Pons (tissue), 1 donor: ENCODE measurements around the gene OSCP1.

Source experiments
- DNase-seq: peaks from one replicate; pipeline ENCODE4 v3.0.0-alpha.2; 2016; ENCODE audit warnings: low spot score

The OSCP1 gene

DNA sequence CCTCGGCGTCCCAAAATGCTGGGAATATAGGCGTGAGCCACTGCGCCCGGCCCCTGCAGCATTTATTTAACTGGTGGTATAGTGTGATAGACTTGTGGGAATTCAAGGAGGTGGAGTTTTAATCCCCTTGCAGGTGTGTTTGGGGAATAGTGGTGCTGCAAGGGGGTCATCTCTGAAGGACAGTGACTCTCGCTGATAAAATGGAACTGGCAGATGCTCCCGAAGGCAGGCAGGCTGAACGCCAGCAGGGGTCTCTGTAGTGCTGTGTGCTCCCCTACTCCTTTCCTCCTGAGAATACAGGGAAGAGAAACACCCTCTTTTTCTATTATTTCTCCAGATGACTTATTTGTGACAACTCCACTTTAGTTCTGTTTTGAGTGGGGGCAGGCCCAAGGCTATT is 4.0 kb downstream of the OSCP1 start:
- DNase-seq, result peak; percentile 28

DNA sequence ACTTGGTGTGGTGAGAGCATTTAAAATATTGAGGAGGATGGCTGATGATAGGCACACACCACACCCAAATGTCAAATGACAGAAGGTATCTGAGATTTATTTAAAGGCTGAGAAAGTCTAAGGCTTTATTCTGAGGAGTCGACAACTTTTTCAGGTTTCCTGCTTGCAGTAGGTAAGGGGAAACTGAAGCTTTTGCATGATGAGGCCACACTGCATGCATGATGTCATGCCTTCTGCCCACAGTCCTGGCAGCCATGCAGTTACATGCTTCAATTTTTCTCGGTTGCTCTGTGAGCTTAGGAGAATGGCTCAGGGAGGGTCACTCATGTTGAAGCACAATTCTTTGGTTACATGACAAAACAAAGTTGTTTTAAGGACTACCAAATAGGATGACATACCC is 7.0 kb downstream of the OSCP1 start:
- no peak for DNase-seq

DNA sequence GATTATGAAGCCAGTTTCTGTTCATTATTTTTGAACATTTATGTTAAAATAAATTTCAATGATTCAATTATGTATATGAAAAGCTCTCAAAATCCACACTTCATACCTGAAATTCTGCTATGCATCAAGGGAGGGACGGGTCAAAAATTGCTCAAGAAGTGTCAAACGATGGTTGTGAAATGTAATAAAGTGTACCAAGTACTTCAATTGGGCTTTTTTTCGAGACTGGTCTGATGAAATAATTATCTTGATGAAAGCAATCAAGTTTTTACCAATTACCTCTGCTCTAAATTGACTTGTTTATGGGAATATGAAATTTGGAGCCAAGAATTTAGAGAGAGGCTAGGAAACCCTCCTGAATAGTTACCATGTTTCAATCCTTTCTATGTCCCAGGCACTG is 7.9 kb downstream of the OSCP1 start:
- DNase-seq, result no peak

DNA sequence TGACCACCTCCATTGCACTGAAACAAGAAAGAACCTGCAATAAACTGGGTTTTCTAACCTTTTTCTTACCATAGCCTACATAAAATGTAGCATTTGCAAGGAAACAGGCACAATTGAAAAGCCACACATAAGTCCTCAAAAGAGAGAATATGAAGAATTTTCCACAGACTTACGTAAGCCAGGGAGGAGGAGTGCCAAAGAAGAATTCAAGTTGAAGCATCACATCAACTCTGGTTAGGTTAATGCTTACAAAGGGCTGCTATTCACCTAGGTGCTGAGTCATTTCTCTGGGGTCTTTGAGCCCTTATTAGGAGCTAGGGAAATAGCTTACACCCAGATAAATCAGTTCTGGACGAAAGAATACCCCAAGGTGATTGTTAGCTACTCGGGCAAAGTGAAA is 9.6 kb downstream of the OSCP1 start:
- no peak for DNase-seq

DNA sequence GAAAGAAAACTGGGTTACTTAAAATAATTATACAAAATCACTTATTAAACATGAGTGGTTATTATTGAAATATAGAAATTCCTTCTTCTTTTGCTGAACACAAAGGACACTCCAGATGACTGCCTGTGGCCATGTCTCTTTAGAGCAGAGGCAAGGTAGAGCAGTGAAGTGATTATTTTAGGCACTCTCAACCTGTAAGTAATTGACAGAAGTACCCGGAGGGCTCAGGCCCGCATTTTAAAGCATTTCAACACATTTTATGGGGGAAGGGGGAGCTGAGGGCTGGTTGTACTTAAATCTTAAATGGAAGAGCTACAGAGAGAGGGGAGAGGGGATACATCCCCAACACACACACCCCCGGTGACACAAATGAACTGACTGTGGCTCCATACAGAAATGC is 10.2 kb downstream of the OSCP1 start:
- no peak for DNase-seq

DNA sequence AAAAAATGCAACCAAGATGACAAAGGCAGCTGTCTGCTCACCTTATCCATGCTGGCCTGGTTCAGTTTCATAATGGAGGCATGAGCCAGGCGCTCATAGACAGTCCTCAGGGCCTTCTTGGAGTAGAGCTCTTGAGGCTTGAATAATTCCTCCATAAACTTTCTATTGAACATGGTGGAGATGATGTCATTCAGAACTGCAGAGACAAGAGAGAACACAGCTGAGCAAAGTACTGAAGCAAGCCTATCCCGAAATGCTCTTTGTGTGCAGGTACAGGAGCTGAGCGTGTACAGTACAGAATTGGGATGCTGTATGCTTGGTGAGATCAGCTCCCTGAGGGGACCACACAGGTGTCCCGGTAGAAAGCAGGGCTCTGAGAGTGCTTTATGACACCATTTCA is 11.5 kb downstream of the OSCP1 start:
- DNase-seq, result no peak

DNA sequence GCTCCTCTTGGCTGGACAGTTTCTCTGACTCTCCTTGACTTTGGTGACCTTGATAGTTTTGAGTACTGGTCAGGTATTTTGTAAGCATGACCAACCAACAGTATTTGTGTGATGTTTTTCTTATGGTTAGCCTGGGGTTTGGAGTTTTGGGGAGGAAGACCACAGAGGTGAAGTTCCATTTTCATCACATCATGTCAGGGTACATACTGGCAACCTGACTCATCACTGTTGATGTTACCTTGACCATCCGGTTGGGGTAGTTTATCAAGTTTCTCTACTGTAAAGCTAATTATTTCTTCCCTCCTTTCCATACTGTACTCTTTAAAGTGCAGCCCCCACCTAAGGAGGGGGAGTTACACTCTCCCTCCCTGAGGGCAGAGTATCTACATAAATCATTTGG is 13.4 kb downstream of the OSCP1 start:
- no peak for DNase-seq

DNA sequence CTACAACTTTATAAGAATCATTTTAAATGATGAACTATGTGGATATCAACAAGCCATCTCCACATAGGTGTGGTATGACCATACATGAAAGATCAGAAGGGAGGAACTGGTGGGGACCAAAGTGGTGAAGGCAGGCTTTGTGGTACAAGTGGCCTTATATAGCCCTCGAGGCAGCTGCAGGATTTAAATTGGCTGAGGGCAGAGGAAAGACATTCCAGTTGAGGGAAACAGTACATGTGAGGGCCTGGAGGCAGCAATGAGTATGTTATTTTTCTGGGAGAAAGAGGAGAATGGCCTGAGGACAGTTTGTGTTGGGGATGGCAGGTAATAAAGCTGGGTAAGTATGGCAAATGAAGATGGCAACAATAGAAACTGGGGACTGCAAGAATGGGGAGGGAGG is 17.1 kb downstream of the OSCP1 start:
- DNase-seq, result no peak

DNA sequence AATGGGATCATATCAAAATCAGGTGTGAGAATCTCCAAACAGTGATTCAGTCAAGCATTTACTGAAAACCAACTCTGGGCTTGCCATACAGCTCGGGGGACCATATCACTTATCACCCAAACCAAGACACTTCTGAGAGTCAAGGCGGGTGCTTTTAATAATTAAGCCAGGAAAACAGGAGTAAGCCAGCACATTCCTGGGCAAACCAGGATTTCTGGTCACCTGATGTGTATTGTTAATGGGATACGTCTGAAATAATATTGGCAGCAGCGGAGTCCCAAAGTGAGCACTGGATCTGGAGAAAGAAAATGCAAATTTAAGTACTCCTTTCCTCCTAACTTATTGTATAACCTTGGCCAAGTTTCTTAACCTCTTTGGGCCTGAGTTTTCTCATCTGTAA is 17.6 kb downstream of the OSCP1 start:
- no peak for DNase-seq

DNA sequence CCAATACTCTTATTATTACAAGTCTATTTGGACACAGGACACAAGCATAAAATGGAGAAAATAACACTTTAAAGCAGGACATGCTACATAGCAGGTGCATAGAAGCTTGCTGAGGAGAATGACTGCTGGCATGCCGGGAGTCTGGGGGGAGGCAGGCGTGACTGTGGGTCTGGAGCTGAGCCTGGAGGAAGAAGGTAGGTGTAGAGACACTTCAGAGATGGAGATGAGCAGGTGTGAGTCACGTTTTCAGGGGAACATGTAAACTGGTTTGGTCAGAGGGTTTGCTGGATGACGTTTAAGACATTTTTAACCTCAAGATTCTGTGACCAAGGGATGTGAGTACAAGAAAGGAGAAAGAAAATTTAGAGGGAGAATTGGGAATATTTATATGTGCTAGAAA is 24.5 kb downstream of the OSCP1 start:
- no peak for DNase-seq

DNA sequence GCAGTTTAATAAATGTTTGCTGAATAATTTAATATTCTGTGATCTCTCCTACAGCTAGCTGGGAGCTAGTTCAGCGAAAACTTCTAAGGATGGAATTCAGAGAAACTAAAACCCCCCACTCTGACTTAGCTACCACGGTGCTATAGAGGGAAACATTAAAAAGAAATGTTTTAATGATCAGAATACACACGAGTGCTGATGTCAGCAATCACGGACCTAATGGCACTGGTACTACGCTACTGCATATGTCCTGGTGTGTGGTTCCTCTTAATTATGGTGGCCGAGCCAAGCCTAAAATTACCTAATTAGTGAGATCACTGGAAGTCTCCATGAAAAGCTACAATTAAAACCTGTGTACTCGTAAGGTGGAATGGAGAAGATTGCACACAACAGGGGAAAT is 28.6 kb downstream of the OSCP1 start:
- DNase-seq, result no peak

DNA sequence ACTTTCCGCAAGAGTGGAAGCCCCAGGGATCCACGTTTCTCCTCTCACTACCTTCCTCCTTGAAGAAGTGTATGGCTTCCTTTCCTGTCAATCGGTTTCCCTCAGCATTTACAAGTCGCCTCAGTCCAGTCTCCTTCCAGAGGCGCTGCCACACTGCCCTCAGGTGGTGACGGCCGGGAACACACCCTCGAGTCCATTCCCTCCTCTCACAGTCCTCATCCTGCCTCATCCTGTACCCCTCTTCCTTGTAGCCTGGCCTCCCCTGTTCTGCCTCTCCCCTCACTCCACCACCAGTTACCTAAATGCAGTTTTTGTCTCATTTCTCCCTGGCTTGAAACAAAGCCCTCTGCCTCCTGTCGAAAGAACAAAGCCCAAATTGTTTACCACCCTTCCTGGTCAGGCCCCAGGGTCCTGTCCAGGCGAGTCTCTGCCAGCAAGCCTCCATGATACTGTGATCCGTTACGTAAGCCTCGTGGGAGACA is 29.4 kb downstream of the OSCP1 start:
- peak; percentile 86 for DNase-seq

DNA sequence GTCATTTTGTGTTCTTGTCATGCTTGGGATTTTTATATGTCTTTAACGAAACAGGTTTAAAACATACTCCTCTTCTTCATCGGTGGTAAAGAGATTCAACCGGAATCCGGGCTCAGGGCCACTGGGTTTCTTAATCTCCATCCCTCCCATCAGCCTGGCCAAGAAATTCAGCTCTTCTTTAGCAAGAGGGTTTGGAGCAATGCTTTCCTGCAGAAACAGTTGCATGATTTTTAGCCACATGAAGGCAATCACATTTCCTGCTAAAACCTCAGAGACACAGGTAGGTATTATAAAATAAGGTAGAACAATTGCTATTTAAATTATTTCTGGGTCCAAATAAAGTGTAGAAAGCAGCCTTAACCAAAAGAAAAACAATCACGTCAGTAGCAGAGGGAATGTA is 29.8 kb downstream of the OSCP1 start:
- DNase-seq, result no peak

DNA sequence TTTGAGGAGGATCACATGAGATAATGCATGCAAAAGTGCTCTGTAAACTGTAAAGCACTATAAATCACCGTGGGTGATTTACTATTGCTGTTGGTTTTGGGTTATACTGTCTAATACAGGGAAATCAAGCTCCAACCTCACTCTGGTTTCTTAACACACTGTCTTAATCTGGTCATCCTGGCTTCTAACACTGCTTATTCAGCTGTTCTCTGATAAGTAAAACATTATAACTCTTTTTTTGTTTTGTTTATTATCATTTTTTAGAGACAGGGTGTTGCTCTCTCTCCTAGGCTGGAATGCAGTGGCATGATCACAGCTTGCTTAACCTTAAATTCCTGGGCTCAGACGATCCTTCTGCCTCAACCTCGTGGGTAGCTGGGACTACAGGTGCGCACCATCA is 30.7 kb downstream of the OSCP1 start:
- DNase-seq, result no peak

DNA sequence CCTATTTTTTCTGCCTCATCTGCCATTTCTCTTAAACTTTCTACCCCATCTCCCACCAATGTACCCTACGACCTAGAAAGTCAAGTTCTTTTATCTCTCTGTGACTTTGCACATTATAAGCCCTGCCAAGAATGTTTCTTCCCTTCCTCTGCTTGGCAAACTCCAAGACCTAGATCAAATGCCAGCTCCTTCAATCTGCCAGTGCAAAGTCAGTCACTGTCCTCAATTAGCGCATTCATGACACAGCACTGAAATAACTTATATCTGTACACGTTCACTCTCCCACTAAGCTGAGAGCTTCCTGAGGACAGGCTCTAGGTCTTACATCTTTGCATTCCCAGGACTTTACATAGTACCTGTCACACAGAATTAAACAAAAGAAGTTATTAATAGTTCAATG is 31.1 kb downstream of the OSCP1 start:
- DNase-seq, result no peak

DNA sequence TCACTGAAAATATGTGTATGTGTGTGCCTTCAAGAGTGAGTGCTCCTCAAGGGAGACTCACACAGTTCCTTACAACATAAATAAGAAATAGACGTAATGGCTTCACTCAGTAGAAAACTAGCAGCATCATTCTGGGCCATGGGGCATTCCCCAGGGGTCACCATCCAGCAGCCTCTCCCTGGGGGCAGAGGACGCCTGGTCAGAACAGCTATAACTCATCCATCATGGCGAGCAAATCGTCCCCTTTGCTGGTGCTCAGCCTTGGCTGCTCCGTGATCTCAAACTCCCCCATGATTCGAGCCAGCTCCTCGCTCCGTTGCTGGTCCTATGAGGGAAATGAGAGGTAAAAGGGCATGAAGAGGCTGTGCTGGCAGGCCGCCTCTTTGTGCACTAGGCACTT is 32.3 kb downstream of the OSCP1 start:
- no peak for DNase-seq

DNA sequence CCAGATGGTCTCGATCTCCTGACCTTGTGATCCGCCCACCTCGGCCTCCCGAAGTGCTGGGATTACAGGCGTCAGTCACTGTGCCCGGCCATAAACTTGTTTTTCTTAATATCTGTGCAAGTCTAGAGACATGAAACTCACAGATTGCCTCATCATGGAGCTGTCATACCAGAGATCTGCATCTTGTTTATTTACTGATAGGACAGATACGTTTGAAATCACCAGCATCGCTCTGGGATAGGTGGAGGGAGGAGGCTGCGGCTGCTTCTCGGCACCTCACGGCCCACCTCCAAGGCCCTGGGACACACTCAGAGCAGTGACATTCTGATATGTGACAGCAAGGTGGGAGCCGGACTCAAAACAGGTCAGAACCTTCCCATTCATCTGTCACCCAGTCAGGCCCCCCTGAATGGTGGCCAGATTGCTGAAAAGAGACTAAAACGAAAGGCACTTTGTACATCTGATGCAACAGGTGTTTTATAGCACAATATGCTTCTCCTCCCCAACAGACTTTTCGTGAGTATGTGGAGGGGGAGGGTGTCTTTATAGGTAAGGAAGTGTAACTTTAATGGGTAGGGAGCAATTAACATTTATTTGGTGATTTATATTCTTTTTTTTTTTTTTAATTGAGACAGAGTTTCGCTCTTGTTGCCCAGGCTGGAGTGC is 34.5 kb downstream of the OSCP1 start:
- DNase-seq, result no peak

DNA sequence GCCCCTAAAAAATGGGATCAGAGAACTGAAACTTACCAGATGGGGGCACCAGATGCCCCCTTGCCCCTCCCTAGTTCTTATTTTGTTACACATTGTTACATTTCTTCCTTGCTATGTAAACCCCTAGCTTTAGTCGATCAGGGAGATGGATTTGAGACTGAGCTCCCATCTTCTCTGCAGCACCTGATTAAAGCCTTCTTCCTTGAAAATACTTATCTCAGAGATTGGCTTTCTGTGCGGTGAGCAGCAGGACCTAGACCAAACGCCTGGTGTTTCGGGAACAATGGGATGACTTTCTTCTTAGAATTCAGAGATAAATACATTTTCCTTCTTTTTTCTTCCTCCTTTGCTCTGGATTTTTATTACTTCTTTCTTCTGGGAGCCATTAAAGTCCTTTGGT is 35.9 kb downstream of the OSCP1 start:
- no peak for DNase-seq

DNA sequence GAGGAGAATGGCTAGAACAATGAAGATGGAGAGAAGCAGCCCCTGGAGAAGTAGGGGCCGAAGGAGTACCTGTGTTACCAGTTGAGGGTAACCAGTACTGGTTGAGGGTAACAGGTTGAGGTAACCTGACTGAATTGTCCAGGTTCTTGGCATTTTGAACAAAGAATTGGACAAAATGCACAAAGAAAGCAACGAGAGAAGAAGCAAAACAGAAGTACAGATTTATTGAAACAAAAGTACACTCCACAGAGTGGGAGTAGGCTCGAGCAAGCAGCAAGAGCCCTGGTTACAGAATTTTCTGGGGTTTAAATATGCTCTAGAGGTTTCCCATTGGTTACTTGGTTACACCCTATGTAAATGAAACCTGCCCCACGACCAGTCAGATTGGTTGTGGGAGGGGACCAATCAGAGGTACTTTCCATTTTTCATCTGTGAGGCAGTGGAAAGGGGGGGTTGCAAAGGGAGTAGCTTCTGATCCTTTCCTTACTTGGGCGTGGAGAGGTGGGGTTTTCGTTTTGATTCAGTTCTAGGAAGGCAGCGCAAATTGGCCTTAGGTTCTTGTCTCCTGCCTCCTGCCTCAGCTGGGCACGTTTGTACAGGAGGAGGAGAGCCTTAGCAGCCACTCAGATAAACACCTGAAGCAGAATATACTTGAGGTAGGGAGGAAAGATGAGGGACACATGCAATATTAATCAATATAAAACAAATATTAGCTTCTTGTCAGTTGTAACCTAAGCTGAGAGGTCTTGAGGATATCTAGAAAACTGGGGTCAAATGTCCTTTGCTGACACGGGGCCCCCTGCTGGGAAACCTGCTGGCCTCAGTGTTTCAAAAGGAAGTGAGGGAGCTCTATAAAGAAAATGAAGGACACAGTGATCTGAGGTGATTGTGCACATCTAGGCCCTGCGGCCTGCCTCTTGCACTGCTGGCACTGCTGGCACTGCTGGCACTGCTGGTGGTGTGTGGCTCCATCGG is 38.3 kb downstream of the OSCP1 start:
- DNase-seq, result no peak

DNA sequence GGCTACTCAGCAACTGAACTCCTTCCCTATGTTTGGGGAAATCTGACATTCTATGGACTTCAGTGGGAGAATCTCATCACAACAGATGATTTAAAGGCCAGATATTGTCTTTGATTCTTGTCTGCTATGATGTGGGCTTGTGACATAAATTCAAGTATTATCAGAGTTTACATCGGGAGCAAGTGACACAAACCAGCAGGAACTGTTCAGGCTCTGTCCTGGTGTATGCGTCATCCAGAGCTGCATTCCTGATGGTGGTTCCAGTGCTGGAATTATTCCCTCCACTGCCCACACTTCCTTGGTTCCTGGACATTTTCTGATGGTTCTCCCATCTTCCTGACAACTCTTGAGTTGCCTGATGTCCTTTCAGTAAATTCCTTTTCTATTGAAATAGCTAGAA is 41.8 kb downstream of the OSCP1 start:
- no peak for DNase-seq

DNA sequence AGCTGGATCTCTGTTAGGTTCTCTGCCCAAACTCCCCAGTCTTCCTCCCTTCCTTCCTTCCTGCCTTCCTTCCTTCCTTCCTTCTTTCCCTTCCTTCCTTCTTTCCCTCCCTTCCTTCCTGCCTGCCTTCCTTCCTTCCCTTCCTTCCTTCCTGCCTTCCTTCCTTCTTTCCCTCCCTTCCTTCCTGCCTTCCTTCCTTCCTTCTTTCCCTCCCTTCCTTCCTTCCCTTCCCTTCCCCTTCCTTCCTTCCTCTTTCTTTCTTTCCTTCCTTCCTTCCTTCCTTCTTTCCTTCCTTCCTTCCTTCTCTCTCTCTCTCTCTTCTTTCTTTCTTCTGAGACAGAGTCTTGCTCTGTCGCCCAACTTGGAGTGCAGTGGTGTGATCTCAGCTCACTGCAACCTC is 43.8 kb downstream of the OSCP1 start:
- DNase-seq, result no peak

DNA sequence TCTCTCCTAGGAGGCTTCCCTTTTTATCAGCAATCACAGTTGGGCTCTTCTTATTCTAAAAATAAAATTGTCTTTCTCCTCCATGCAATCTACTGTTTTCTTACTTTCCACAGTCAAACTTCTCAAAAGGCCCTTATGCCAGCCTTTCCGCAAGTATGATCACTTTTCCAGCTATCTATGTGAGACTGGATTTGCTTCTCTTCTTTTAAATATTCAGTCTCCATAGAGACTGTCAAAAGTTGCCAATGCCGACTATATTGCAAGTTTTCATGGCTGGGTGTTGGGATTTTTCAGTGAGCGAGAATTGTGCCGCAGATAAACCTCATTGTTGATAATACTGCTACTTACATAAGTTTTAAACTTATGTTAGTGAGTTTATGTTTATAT is 47.8 kb downstream of the OSCP1 start:
- DNase-seq, result no peak
